GM12801 (cell line): ENCODE data around the gene SIK2.

Experiments
- CTCF ChIP-seq: IDR thresholded peaks from one replicate; pipeline ENCODE4 v1.5.1; 2011; ENCODE audit warnings: control low read depth; ENCODE audit not compliant: insufficient read length; ENCODE audit errors: extremely low read depth

The SIK2 gene

GRCh38 chr11:111605681-111606080 lies 3.4 kb downstream of the SIK2 start:
- TF ChIP-seq CTCF = no peak

- no peak for TF ChIP-seq CTCF
These were observed 4.7 kb downstream of the SIK2 start for GRCh38 chr11:111606986-111607385.

- no peak for TF ChIP-seq CTCF
These were observed 5.5 kb downstream of the SIK2 start for GRCh38 chr11:111607751-111608150.

GRCh38 chr11:111612224-111612623 lies 10.0 kb downstream of the SIK2 start:
- TF ChIP-seq CTCF = no peak

GRCh38 chr11:111617286-111617685 lies 15.0 kb downstream of the SIK2 start:
- TF ChIP-seq CTCF = no peak

GRCh38 chr11:111620518-111620917 lies 18.3 kb downstream of the SIK2 start:
- no peak for TF ChIP-seq CTCF

- TF ChIP-seq CTCF = no peak
These were observed 21.3 kb downstream of the SIK2 start for GRCh38 chr11:111623527-111624030.

- no peak for TF ChIP-seq CTCF
These were observed 22.4 kb downstream of the SIK2 start for GRCh38 chr11:111624608-111625007.
